Measurements from ENCODE around the gene SF1. TPM values are rescaled to one million over a fixed set of nuclear protein-coding genes. Genes with fewer than 3 reads are reported as not detected.

The SF1 gene
- 100 to 1,000 TPM; 150 to 470 TPM for total RNA-seq

GRCh38 chr11:64778473-64779298 is at the start of gene SF1:
Gene SF1 (minus strand): TSS chr11:64778542. CDS start chr11:64778392, 150 bp downstream.
- 0% methylated on average over 22 to 79 of the region's 80 CpGs for WGBS, 2 donors
- peak; percentile 88 for ATAC-seq
- Histone ChIP-seq H3K36me3 (replicated peaks in 1 of 2; ENCODE audit: insufficient read depth in 1 of 2, low read depth in 2 of 2) (peaks cover 5 to 11% of the 10 kb centered on the region in 2 donors), H3K27me3 (no peaks in the 10 kb centered on the region), H3K9me3 (no peaks in the 10 kb centered on the region), H3K4me1 (peaks cover 34% of the 10 kb centered on the region), H3K4me3 (peak within 1 kb of the TSS; percentile 80 to 91), H3K27ac (peak within 1 kb of the TSS; percentile 96 to 100 (median 98))
- TF ChIP-seq CTCF (IDR thresholded peaks at IDR 0.05) (peak in 2 of 7 experiments; percentile 36 to 43), POLR2A (IDR thresholded peaks at IDR 0.05) (peak; percentile 98 to 99 (median 99))
- peak; percentile 98 to 100 (median 98) for DNase-seq
- intact Hi-C loops (cut with DNase I), result no loop called here

DNA sequence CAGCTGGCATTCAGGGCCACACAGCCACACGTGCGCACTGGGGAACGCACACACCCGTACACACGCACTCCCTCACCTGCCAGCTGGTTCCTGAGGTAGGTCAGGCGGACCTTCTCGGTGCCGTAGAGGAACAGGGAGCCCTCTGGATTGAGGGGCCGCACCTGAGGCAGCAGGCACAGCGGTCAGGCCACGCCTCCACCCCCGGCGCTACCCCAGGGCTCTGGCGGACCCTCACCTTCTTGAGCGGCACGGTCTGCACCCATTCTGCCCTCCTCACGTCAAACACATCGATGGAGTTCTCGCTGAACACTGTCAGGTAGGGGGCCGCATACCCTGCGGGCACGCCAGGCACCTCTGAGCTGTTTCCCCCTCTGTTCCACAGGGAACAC is 49.1 kb upstream of the SF1 start:
- TF ChIP-seq CTCF (IDR thresholded peaks at IDR 0.05) (no peak), POLR2A (IDR thresholded peaks at IDR 0.05) (no peak)
- peaks cover 15 to 18% of the 10 kb centered on the region in 2 donors for H3K36me3 ChIP-seq (replicated peaks in 1 of 2; ENCODE audit: insufficient read depth in 1 of 2, low read depth in 2 of 2)
- ATAC-seq, result no peak
- no peak overlapping the region for H3K27ac ChIP-seq
- H3K27me3 ChIP-seq, result no peaks in the 10 kb centered on the region
- DNase-seq, result no peak
- no peaks in the 10 kb centered on the region for H3K4me1 ChIP-seq
- H3K9me3 ChIP-seq, result no peaks in the 10 kb centered on the region
- WGBS, 2 donors, result 95 to 96% methylated on average over 3 to 21 of the region's 22 CpGs
- no peak overlapping the region for H3K4me3 ChIP-seq
- intact Hi-C loops (cut with DNase I), result no loop called here

DNA sequence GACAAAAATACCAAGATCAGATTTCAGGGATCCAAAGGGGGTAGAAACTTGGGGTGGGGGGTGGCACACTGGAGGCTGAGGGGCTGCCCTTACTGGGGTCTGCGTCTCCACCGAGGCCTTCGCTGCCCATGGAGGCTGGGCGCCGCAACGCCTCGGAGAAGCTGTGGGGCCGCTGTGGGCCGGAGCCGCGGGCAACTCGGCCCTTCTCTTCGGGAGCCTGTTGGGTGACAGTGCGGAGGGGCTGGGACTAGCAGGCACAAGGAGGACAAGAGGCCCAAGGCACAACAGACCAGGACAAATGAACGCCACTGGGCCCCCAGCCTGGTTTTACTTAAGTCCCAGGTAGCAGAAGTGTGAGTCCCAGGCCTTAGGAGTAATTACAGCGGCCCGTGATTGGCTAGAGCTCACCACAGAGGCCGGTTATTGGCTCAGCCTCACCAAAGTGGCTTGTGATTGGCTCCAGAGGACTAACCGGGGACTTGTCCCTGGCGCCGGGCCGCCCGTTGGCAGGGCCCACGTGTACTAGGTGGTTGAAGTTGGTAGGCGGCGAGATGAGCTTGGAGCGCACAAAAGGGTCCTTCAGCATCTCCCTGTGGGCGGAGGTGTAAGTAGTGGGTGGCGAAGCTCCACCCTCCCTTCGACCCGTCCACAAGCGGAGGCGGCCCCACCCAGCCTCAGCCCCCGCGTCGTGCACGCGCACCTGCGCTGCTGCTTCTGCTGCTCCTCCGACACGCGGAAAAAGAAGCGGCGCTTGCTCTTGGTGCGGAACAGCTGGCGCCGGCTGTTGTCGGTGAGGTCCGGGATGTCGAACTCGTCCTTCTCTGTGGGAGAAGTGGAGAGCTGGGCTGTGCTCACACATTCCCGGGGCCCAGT is 48.5 kb upstream of the SF1 start:
- intact Hi-C loops (cut with DNase I), result no loop called here
- H3K4me1 ChIP-seq, result no peaks in the 10 kb centered on the region
- H3K27me3 ChIP-seq, result no peaks in the 10 kb centered on the region
- no peaks in the 10 kb centered on the region for H3K9me3 ChIP-seq
- TF ChIP-seq POLR2A (IDR thresholded peaks at IDR 0.05) (no peak), CTCF (IDR thresholded peaks at IDR 0.05) (no peak)
- no peak overlapping the region for H3K4me3 ChIP-seq
- peaks cover 13 to 15% of the 10 kb centered on the region in 2 donors for H3K36me3 ChIP-seq (replicated peaks in 1 of 2; ENCODE audit: insufficient read depth in 1 of 2, low read depth in 2 of 2)
- ATAC-seq (no peak), DNase-seq (no peak)
- H3K27ac ChIP-seq, result no peak overlapping the region
- 91 to 93% methylated on average over 25 to 52 of the region's 52 CpGs for WGBS, 2 donors

- no peak overlapping the region for H3K27ac ChIP-seq
- H3K4me1 ChIP-seq, result no peaks in the 10 kb centered on the region
- intact Hi-C loops (cut with DNase I), result no loop called here
- ATAC-seq (no peak), DNase-seq (no peak)
- no peaks in the 10 kb centered on the region for H3K9me3 ChIP-seq
- H3K27me3 ChIP-seq, result no peaks in the 10 kb centered on the region
- TF ChIP-seq POLR2A (IDR thresholded peaks at IDR 0.05), result no peak
- TF ChIP-seq CTCF (IDR thresholded peaks at IDR 0.05), result no peak
- WGBS, 2 donors, result 80 to 86% methylated on average over 4 to 7 of the region's 7 CpGs
- peaks cover 9 to 15% of the 10 kb centered on the region in 2 donors for H3K36me3 ChIP-seq (replicated peaks in 1 of 2; ENCODE audit: insufficient read depth in 1 of 2, low read depth in 2 of 2)
- no peak overlapping the region for H3K4me3 ChIP-seq
These were observed 47.7 kb upstream of the SF1 start for GRCh38 chr11:64826062-64826461.
